ENCODE data around the gene CACNA1I.

Gene CACNA1I

DNA sequence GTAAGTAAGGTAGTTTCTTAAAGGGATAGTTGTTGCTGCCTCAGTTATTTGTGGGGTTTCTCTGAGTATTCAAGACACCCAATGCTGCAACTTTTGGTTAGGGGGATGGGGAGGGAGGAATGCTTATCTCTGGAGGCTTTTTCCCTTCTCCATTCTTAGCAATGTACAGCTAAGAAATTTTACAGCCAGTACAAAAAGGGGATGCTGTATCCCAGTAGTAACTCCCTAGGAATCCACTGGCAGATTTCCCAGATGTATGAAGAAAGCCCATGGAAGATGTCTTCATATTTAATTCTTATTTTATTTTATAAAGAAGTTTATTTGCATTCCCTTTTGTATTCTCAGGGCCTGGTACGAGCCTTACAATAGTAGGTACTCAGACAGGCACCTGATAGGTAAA lies 168.2 kb downstream of the CACNA1I start:
- DNase-seq (ENCODE audit: low read depth in 2 of 2): peak; percentile 58 to 61

Measured in fibroblast of skin of left quadriceps (primary cell).